Measurements from ENCODE around the gene C10orf53. TPM values are rescaled to one million over a fixed set of nuclear protein-coding genes. Genes with fewer than 3 reads are reported as not detected.

Gene C10orf53
- total RNA-seq, 2 experiments from 2014 or later = not detected

GRCh38 chr10:49682879-49683278, 3.4 kb downstream of the C10orf53 start:
- peaks cover 8 to 24% of the 10 kb centered on the region in 2 experiments for H3K27me3 ChIP-seq (ENCODE audit: control insufficient read depth in 1 of 2, insufficient read depth in 2 of 2, low read length in 2 of 2)
- no peaks in the 10 kb centered on the region for H3K36me3 ChIP-seq (ENCODE audit: insufficient read depth, low read length)
- intact Hi-C loops (cut with DNase I, micrococcal nuclease) = no loop called here
- no peak for DNase-seq
- Mint-ChIP-seq H3K36me3 (ENCODE audit: low read depth) (no peaks in the 10 kb centered on the region), H3K27me3 (peaks cover 46% of the 10 kb centered on the region), H3K9me3 (peaks cover 18% of the 10 kb centered on the region), H3K4me1 (ENCODE audit: low read depth) (no peaks in the 10 kb centered on the region), H3K27ac (no peak overlapping the region), H3K4me3 (no peak overlapping the region)
- ATAC-seq (ENCODE audit: poor library complexity) = no peak
- H3K4me3 ChIP-seq (ENCODE audit: low read length) = no peak overlapping the region
- no peak overlapping the region for H3K27ac ChIP-seq (ENCODE audit: low read depth in 1 of 2, low read length in 2 of 2)
- no peak for TF ChIP-seq CTCF (IDR thresholded peaks at IDR 0.05)
- ChIA-PET CTCF (no interaction called here), POLR2A (no interaction called here)
- no peaks in the 10 kb centered on the region for H3K4me1 ChIP-seq (ENCODE audit: insufficient read depth, low read length)
- peaks cover 0 to 24% of the 10 kb centered on the region in 2 experiments for H3K9me3 ChIP-seq (ENCODE audit: control insufficient read depth in 1 of 2, insufficient read depth in 1 of 2, low read length in 2 of 2)

DNA sequence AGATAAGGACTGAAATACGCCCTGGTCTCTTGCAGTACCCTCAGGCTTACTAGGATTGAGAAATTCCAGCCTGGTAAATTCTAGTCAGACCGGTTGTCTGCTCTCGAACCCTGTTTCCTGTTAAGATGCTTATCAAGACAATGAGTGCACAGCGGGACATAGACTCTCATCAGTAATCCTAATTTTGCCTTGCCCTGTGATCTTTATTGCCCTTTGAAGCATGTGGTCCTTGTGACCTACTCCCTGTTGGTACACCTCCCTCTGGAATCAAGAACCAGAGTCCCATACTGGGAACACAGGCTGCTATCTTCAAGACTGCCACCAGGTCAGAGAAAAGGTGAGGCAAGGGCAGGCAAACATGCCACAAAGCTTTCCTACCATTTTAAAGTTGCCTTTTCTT, 7.2 kb downstream of the C10orf53 start:
- intact Hi-C loops (cut with DNase I, micrococcal nuclease) = no loop called here
- H3K27me3 ChIP-seq (ENCODE audit: control insufficient read depth in 1 of 2, insufficient read depth in 2 of 2, low read length in 2 of 2) = peaks cover 24 to 35% of the 10 kb centered on the region in 2 experiments
- H3K9me3 ChIP-seq (ENCODE audit: control insufficient read depth in 1 of 2, insufficient read depth in 1 of 2, low read length in 2 of 2) = peaks cover 0 to 17% of the 10 kb centered on the region in 2 experiments
- H3K27ac Mint-ChIP-seq = no peak overlapping the region
- H3K27ac ChIP-seq (ENCODE audit: low read depth in 1 of 2, low read length in 2 of 2) = no peak overlapping the region
- ChIA-PET CTCF (no interaction called here), POLR2A (no interaction called here)
- H3K9me3 Mint-ChIP-seq = peaks cover 6% of the 10 kb centered on the region
- ATAC-seq (ENCODE audit: poor library complexity) = no peak
- H3K4me1 Mint-ChIP-seq (ENCODE audit: low read depth) = no peaks in the 10 kb centered on the region
- H3K36me3 ChIP-seq (ENCODE audit: insufficient read depth, low read length) = no peaks in the 10 kb centered on the region
- H3K36me3 Mint-ChIP-seq (ENCODE audit: low read depth) = no peaks in the 10 kb centered on the region
- H3K4me3 ChIP-seq (ENCODE audit: low read length) = no peak overlapping the region
- H3K4me3 Mint-ChIP-seq = no peak overlapping the region
- H3K4me1 ChIP-seq (ENCODE audit: insufficient read depth, low read length) = no peaks in the 10 kb centered on the region
- H3K27me3 Mint-ChIP-seq = peaks cover 58% of the 10 kb centered on the region
- no peak for TF ChIP-seq CTCF (IDR thresholded peaks at IDR 0.05)
- DNase-seq = no peak

GRCh38 chr10:49688261-49688846, 8.9 kb downstream of the C10orf53 start:
- POLR2A ChIA-PET = no interaction called here
- H3K9me3 Mint-ChIP-seq = peaks cover 6% of the 10 kb centered on the region
- no peak for ATAC-seq (ENCODE audit: poor library complexity)
- no peaks in the 10 kb centered on the region for H3K36me3 ChIP-seq (ENCODE audit: insufficient read depth, low read length)
- H3K27me3 Mint-ChIP-seq = peaks cover 66% of the 10 kb centered on the region
- peaks cover 26 to 45% of the 10 kb centered on the region in 2 experiments for H3K27me3 ChIP-seq (ENCODE audit: control insufficient read depth in 1 of 2, insufficient read depth in 2 of 2, low read length in 2 of 2)
- intact Hi-C loops (cut with DNase I, micrococcal nuclease) = no loop called here
- no peak overlapping the region for H3K27ac ChIP-seq (ENCODE audit: low read depth in 1 of 2, low read length in 2 of 2)
- no peak overlapping the region for H3K4me3 Mint-ChIP-seq
- no peak for DNase-seq
- no peak overlapping the region for H3K4me3 ChIP-seq (ENCODE audit: low read length)
- H3K36me3 Mint-ChIP-seq (ENCODE audit: low read depth) = no peaks in the 10 kb centered on the region
- H3K27ac Mint-ChIP-seq = no peak overlapping the region
- H3K4me1 ChIP-seq (ENCODE audit: insufficient read depth, low read length) = no peaks in the 10 kb centered on the region
- H3K4me1 Mint-ChIP-seq (ENCODE audit: low read depth) = no peaks in the 10 kb centered on the region
- H3K9me3 ChIP-seq (ENCODE audit: control insufficient read depth in 1 of 2, insufficient read depth in 1 of 2, low read length in 2 of 2) = peaks cover 0 to 13% of the 10 kb centered on the region in 2 experiments
- CTCF ChIA-PET = no interaction called here
- no peak for TF ChIP-seq CTCF (IDR thresholded peaks at IDR 0.05)
